Measurements from ENCODE around the gene LRRC72.

Gene LRRC72

DNA sequence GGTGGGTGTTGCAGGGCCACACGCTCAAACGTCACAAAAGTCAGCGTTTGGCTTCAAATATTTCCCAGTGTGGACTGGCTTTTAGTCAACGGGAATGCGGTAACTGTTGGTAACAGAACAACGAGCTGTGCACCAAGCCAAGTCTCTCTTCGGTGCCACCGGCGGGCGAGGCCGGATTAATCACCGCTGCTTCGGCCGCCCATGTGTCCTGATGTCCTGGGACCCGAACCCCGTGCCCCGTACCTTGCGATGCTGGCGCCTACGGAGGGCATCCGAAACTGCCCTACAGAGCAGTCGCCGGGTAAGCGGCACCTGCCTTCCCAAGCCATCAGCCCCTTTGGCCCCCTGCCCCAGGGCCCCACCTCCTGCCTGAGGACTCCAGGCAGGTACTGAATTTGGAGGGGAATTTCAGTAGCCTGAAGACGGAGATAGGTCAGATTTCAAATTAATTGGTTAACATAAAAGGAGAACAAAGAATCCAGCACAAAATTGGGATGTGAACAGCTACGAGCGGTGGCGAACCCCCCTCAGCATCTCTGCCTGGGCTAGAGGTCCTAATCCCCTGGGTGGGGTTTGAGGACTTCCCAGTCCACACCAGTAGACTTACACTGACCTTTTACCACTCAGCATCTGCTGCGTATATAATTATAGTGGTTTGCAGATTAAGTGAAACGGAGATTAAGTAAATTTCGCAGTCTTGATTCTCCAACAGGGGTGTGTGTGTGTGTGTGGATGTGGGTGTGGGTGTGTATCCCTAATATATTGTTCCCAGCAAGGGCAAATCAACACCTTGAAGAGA is at the start of gene LRRC72:
TSS of gene LRRC72 (plus strand) at position 84 of the 799 bp plus-strand sequence. CDS start at position 212, 128 bp downstream.
- no peak for DNase-seq (ENCODE audit: extremely low read depth, low read depth)
- H3K4me3 ChIP-seq (replicated peaks; ENCODE audit: low read depth, low read length), result no peak within 1 kb of the TSS
- TF ChIP-seq, protein P1, sequence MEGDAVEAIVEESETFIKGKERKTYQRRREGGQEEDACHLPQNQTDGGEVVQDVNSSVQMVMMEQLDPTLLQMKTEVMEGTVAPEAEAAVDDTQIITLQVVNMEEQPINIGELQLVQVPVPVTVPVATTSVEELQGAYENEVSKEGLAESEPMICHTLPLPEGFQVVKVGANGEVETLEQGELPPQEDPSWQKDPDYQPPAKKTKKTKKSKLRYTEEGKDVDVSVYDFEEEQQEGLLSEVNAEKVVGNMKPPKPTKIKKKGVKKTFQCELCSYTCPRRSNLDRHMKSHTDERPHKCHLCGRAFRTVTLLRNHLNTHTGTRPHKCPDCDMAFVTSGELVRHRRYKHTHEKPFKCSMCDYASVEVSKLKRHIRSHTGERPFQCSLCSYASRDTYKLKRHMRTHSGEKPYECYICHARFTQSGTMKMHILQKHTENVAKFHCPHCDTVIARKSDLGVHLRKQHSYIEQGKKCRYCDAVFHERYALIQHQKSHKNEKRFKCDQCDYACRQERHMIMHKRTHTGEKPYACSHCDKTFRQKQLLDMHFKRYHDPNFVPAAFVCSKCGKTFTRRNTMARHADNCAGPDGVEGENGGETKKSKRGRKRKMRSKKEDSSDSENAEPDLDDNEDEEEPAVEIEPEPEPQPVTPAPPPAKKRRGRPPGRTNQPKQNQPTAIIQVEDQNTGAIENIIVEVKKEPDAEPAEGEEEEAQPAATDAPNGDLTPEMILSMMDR (IDR thresholded peaks at IDR 0.05; ENCODE audit: low read depth, low read length, missing control alignments), result no peak

DNA sequence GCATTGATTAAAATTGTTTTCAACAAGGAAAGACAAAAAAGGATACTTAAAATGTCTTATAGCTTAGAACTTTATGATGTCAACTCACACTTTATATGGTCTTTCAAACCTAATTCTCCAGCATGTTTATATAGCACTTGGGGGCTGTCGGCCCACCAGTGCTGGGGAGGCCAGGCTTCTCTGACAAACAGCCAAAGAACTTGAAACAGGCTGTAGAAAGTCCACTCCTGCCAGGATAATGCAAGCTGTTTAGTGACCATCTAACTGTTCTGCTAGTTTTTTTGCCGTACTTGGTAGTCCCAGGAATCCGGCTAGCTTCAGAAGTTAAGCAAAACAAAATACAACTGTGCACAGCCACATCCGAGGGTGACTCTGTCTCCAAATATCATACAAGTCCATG is 47.5 kb upstream of the LRRC72 start:
- DNase-seq (ENCODE audit: extremely low read depth, low read depth), result no peak
- TF ChIP-seq, protein P1 (IDR thresholded peaks at IDR 0.05; ENCODE audit: low read depth, low read length, missing control alignments), result no peak
- no peak overlapping the region for H3K4me3 ChIP-seq (replicated peaks; ENCODE audit: low read depth, low read length)

DNA sequence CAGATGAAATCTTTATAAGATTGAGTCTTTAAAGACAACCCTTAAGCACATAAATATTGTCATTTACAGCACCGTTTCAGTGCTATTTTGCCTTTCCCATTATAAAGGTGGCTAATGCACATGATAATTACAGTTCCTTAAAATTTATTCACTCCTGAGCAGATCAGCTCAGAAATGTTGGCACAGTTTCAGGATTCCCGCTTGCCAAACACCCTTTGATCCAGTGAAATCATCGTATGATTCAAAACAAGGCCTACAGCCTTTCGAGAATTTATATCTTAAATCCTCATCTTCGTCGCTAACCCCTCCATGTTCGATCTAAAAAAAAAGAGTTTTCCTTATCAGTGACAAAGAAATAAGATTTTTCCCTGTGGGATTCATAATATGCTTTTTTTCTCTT is 47.0 kb upstream of the LRRC72 start:
- H3K4me3 ChIP-seq (replicated peaks; ENCODE audit: low read depth, low read length), result no peak overlapping the region
- TF ChIP-seq, protein P1 (IDR thresholded peaks at IDR 0.05; ENCODE audit: low read depth, low read length, missing control alignments), result no peak
- no peak for DNase-seq (ENCODE audit: extremely low read depth, low read depth)

DNA sequence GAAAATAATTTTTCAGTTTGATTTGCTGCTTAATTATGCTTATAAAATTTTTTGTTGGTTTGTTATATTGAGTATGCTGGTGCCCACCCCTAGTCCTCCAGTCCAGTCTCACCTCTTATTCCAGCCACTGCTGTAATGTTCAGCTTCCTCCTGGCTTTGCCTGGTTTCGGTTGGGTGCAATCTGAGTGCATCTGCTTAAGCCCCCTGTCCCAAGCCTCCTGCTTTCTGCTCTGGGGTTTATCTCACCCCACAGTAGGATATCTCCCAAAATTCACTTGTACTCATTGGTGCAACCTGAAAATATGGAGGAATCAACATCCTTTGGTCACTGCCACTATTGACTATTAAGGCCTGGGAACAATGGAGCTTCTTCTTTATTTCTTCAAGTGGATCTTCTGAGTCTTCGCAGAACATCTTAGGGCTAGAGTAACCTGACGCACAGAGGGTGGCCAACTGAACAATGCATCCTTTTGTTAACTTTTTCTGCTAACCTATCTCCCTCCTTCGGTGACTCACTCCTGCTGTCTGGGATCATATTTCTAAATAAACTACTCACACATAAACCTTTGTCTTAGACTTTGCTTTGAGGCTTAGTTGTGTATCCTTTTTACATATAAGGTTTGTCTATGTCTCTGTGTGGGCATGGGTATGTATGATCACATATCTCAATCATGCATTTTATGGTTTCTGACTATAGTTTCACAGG is 42.0 kb upstream of the LRRC72 start:
- no peak for DNase-seq (ENCODE audit: extremely low read depth, low read depth)
- TF ChIP-seq, protein P1 (IDR thresholded peaks at IDR 0.05; ENCODE audit: low read depth, low read length, missing control alignments), result no peak
- no peak overlapping the region for H3K4me3 ChIP-seq (replicated peaks; ENCODE audit: low read depth, low read length)

DNA sequence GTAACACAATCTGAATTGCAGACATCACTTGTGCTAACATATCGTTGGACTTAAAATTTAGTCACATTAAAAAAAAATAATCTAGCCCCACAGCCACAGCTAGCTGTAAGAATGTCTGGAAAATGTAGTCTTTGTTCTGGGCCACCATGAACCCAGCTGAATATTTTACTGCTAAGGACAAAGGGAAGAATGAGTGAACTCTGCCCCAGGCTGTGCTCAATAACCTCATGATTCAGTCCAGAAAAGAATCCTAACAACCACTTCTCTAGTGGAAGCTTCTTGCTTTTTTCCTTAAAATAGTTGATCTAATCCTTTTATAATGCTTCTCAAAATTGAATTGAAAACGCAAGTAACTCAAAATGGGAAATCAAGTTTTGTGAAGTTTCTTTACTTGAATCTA is 35.5 kb upstream of the LRRC72 start:
- TF ChIP-seq, protein P1 (IDR thresholded peaks at IDR 0.05; ENCODE audit: low read depth, low read length, missing control alignments), result no peak
- no peak overlapping the region for H3K4me3 ChIP-seq (replicated peaks; ENCODE audit: low read depth, low read length)
- no peak for DNase-seq (ENCODE audit: extremely low read depth, low read depth)

DNA sequence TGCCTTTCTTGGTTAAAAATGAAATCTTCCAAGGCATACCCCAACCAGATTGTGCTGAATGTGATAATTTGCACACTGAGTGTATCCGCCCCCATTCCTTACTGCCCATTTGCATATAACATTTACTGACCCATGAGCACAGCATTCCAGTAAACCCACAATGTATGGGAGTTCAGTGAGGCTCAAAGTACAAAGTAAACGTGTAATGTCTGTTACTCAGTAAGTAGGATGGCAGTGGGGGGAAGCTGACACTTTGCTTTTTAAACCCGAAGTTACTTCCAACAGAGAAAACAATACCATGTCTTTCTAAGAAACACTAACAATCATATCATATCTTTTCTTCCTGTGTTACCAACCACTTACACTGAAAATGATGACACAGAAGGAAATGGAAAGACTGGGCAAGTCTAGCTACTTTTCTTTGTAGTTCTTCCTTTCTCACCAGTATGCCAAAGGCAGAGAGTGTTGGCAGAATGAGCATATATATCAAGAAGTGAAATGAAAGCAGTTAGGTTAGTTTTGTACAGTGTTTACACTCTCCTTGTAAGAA is 34.0 kb upstream of the LRRC72 start:
- DNase-seq (ENCODE audit: extremely low read depth, low read depth), result no peak
- no peak overlapping the region for H3K4me3 ChIP-seq (replicated peaks; ENCODE audit: low read depth, low read length)
- TF ChIP-seq, protein P1 (IDR thresholded peaks at IDR 0.05; ENCODE audit: low read depth, low read length, missing control alignments), result no peak
